HFF-Myc (cell line): ENCODE data around the gene EFCAB10.

Experiments
- DNase-seq: peaks from one replicate; pipeline ENCODE4 v3.0.0-alpha.2; 2011; ENCODE audit warnings: low read depth; ENCODE audit errors: extremely low read depth
- H3K4me3 ChIP-seq: replicated peaks from 2 replicates; pipeline ENCODE4 v1.5.1; 2011; ENCODE audit warnings: low read depth, mild to moderate bottlenecking, control low read depth, low read length
- CTCF ChIP-seq: IDR thresholded peaks from 2 replicates; pipeline ENCODE4 v1.5.1; 2012; ENCODE audit warnings: mild to moderate bottlenecking, low read depth, low read length, control low read depth; ENCODE audit errors: missing control alignments

Gene EFCAB10

GRCh38 chr7:105612806-105613205 is 31.5 kb upstream of the EFCAB10 start:
- no peak for DNase-seq
- no peak for TF ChIP-seq CTCF
- H3K4me3 ChIP-seq = no peak overlapping the region

GRCh38 chr7:105611856-105612775 is 30.8 kb upstream of the EFCAB10 start:
- DNase-seq = no peak
- TF ChIP-seq CTCF = no peak
- H3K4me3 ChIP-seq = no peak overlapping the region

- TF ChIP-seq CTCF = no peak
- H3K4me3 ChIP-seq = no peak overlapping the region
- DNase-seq = no peak
Observed at GRCh38 chr7:105610165-105610930, 29.1 kb upstream of the EFCAB10 start.

- DNase-seq = peak; percentile 54
- TF ChIP-seq CTCF = no peak
Observed at GRCh38 chr7:105602325-105603305, 21.3 kb upstream of the EFCAB10 start.

GRCh38 chr7:105600720-105601550 is 19.6 kb upstream of the EFCAB10 start:
- no peak for TF ChIP-seq CTCF
- no peak for DNase-seq
- H3K4me3 ChIP-seq = no peak overlapping the region

More at GRCh38 chr7:105602325-105603305, 21.3 kb upstream of the EFCAB10 start:
- H3K4me3 ChIP-seq = no peak overlapping the region
